ENCODE data around the gene PMPCA. TPM values are rescaled to one million over a fixed set of nuclear protein-coding genes. Genes with fewer than 3 reads are reported as not detected.

The PMPCA gene
- total RNA-seq, 2 experiments from 2014 or later, result 107 to 109 TPM

DNA sequence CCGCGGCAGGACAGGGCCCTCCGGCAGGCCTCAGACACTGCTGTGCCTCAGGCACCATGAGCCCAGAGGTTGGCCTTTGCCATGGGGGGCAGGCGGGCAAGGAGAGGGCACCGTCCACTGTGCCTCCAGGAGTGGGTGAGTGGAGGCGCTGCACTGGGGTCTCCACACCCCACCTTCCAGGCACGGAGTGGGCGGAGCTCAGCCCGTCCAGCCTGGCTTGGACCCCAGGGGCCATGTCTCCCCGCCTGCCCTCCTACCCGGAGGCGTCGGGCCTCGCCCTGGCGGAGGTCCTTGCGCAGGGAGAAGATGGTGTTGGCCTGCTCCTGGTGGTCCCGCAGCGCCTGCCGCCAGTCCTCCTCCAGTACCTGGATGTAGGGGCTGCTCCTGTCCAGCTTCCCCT, 40.4 kb upstream of the PMPCA start:
- POLR2A ChIA-PET, result no interaction called here
- peaks cover 4 to 7% of the 10 kb centered on the region in 2 experiments for H3K27me3 ChIP-seq (ENCODE audit: control insufficient read depth in 1 of 2, insufficient read depth in 2 of 2, low read length in 2 of 2)
- H3K4me1 ChIP-seq (ENCODE audit: insufficient read depth, low read length), result peaks cover 4% of the 10 kb centered on the region
- CTCF ChIA-PET, result no interaction called here
- no peak for DNase-seq
- no peaks in the 10 kb centered on the region for H3K36me3 ChIP-seq (ENCODE audit: insufficient read depth, low read length)
- Mint-ChIP-seq H3K9me3 (no peaks in the 10 kb centered on the region), H3K27me3 (no peaks in the 10 kb centered on the region), H3K27ac (no peak overlapping the region), H3K36me3 (ENCODE audit: low read depth) (no peaks in the 10 kb centered on the region), H3K4me3 (no peak overlapping the region), H3K4me1 (ENCODE audit: low read depth) (no peaks in the 10 kb centered on the region)
- H3K27ac ChIP-seq (ENCODE audit: low read depth in 1 of 2, low read length in 2 of 2), result no peak overlapping the region
- no peaks in the 10 kb centered on the region for H3K9me3 ChIP-seq (ENCODE audit: control insufficient read depth in 1 of 2, insufficient read depth in 1 of 2, low read length in 2 of 2)
- no peak overlapping the region for H3K4me3 ChIP-seq (ENCODE audit: low read length)
- ATAC-seq (ENCODE audit: poor library complexity), result no peak
- intact Hi-C loops (cut with DNase I, micrococcal nuclease), result no loop called here
- TF ChIP-seq, protein P1, sequence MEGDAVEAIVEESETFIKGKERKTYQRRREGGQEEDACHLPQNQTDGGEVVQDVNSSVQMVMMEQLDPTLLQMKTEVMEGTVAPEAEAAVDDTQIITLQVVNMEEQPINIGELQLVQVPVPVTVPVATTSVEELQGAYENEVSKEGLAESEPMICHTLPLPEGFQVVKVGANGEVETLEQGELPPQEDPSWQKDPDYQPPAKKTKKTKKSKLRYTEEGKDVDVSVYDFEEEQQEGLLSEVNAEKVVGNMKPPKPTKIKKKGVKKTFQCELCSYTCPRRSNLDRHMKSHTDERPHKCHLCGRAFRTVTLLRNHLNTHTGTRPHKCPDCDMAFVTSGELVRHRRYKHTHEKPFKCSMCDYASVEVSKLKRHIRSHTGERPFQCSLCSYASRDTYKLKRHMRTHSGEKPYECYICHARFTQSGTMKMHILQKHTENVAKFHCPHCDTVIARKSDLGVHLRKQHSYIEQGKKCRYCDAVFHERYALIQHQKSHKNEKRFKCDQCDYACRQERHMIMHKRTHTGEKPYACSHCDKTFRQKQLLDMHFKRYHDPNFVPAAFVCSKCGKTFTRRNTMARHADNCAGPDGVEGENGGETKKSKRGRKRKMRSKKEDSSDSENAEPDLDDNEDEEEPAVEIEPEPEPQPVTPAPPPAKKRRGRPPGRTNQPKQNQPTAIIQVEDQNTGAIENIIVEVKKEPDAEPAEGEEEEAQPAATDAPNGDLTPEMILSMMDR (IDR thresholded peaks at IDR 0.05), result no peak

DNA sequence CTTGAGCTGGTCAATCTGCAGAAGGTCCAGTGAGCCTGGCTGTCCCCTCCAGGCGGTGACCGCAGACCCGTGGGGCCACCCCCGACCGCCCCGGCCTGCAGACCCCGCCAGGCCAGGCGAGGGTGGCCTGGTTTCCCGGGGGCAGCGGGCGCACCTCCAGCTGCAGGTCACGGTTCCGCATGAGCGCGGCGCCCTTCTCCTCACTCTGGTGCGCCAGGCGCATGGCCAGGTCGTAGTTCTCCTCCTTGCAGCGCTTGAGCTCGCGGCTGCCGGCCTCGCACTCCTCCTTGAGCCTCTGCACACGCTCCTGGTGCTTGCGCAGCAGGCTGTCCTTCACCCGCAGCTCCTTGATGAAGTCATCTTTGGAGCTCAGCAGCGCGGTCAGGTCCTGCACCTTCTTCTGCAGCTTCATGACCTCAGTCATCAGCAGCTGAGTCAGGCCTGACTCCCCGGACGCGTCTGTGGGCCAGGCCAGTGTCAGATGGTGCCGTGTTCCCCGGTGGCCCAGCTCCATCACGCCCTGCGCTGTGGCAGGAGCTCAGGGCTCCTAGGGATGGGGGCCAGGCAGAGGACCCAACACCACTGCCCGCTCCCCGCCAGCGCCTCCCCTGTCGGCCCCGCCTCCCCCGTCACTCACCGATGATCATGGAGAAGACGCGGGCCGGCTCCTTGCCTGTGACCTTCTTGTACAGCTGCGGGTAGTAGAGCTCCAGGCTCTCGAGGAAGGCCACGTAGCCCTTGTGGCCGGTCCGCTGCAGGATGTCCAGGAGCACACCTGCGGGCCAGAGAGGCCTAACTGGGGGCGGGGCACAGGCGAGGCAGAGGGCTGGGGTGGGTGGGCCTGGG, 39.5 kb upstream of the PMPCA start:
- H3K36me3 ChIP-seq (ENCODE audit: insufficient read depth, low read length), result no peaks in the 10 kb centered on the region
- Mint-ChIP-seq H3K27ac (no peak overlapping the region), H3K27me3 (no peaks in the 10 kb centered on the region), H3K9me3 (no peaks in the 10 kb centered on the region), H3K36me3 (ENCODE audit: low read depth) (no peaks in the 10 kb centered on the region), H3K4me3 (no peak overlapping the region), H3K4me1 (ENCODE audit: low read depth) (no peaks in the 10 kb centered on the region)
- no peak overlapping the region for H3K4me3 ChIP-seq (ENCODE audit: low read length)
- intact Hi-C loops (cut with DNase I, micrococcal nuclease), result no loop called here
- no peak for ATAC-seq (ENCODE audit: poor library complexity)
- ChIA-PET POLR2A (no interaction called here), CTCF (no interaction called here)
- H3K27ac ChIP-seq (ENCODE audit: low read depth in 1 of 2, low read length in 2 of 2), result no peak overlapping the region
- H3K27me3 ChIP-seq (ENCODE audit: control insufficient read depth in 1 of 2, insufficient read depth in 2 of 2, low read length in 2 of 2), result peaks cover 4 to 7% of the 10 kb centered on the region in 2 experiments
- TF ChIP-seq, protein P1 (IDR thresholded peaks at IDR 0.05), result no peak
- no peak for DNase-seq
- no peaks in the 10 kb centered on the region for H3K9me3 ChIP-seq (ENCODE audit: control insufficient read depth in 1 of 2, insufficient read depth in 1 of 2, low read length in 2 of 2)
- H3K4me1 ChIP-seq (ENCODE audit: insufficient read depth, low read length), result peaks cover 4% of the 10 kb centered on the region

DNA sequence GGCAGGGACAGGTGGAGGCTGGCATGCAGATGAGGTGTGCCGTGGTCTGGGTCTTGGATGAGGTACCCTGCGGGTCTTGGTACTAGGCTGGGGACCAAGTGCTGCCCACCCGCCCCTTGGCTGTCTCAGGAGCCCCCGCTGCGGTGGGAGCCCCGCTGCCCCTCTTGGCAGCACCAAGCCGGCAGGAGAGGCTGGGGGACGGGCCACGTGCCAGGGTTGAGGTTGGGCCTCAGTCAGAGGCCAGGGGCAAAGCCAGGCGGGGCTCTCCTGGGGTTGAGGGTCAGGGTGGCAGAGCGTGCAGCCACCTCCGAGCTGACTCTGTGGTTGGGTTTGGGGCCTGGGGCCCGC, 39.0 kb upstream of the PMPCA start:
- no peak overlapping the region for H3K27ac ChIP-seq (ENCODE audit: low read depth in 1 of 2, low read length in 2 of 2)
- no peak overlapping the region for H3K4me3 ChIP-seq (ENCODE audit: low read length)
- ATAC-seq (ENCODE audit: poor library complexity), result no peak
- DNase-seq, result no peak
- Mint-ChIP-seq H3K36me3 (ENCODE audit: low read depth) (no peaks in the 10 kb centered on the region), H3K27me3 (no peaks in the 10 kb centered on the region), H3K4me1 (ENCODE audit: low read depth) (no peaks in the 10 kb centered on the region), H3K9me3 (no peaks in the 10 kb centered on the region), H3K4me3 (no peak overlapping the region), H3K27ac (no peak overlapping the region)
- ChIA-PET CTCF (no interaction called here), POLR2A (no interaction called here)
- TF ChIP-seq, protein P1 (IDR thresholded peaks at IDR 0.05), result no peak
- intact Hi-C loops (cut with DNase I, micrococcal nuclease), result no loop called here
- no peaks in the 10 kb centered on the region for H3K9me3 ChIP-seq (ENCODE audit: control insufficient read depth in 1 of 2, insufficient read depth in 1 of 2, low read length in 2 of 2)
- peaks cover 4 to 7% of the 10 kb centered on the region in 2 experiments for H3K27me3 ChIP-seq (ENCODE audit: control insufficient read depth in 1 of 2, insufficient read depth in 2 of 2, low read length in 2 of 2)
- no peaks in the 10 kb centered on the region for H3K36me3 ChIP-seq (ENCODE audit: insufficient read depth, low read length)
- peaks cover 4% of the 10 kb centered on the region for H3K4me1 ChIP-seq (ENCODE audit: insufficient read depth, low read length)
